ENCODE results near the gene CRB3.
"Not testable (repeated sequence)": the region's sequence is repeated elsewhere in the genome, so short reads cannot be mapped to it uniquely, and the experiment has no call there.

DNA sequence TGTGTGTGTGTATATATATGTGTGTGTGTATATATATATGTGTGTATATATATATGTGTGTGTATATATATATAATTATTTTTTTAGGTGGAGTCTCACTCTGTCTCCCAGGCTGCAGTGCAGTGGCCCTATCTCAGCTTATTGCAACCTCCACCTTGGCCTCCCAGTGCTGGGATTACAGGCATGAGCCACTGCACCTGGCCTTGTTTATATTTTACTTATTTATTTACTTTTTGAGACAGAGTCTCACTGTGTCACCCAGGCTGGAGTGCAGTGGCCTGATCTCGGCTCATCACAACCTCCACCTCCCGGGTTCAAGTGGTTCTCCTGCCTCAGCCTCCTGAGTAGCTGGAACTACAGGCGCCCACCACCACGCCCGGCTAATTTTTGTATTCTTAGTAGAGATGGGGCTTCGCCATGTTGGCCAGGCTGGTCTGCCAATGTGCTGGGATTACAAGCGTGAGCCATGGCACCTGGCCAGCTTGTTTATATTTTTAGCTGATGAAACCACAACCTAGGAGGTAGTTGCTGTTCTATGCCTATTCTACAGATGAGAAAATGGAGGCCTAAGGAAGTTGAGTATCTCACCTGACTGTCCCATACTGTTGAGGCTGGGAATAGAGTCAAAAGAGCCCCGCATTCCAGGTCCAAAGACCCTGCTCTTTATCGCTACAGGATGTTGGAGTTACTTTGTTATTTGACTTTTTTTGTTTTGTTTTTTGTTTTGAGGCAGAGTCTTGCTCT, 44.1 kb downstream of the CRB3 start:
- not testable (repeated sequence) for TF ChIP-seq CTCF (IDR thresholded peaks at IDR 0.05 in 4 of 5, conservative IDR thresholded peaks at IDR 0.05 in 1 of 5); POLR2A (IDR thresholded peaks at IDR 0.05)
